Natural killer cell (primary cell): ENCODE results near the gene PPY. TPM values are rescaled to one million over a fixed set of nuclear protein-coding genes. Genes with fewer than 3 reads are reported as not detected.

Experiments
- ATAC-seq, 3 donors: fragments of 150-1000 bp in 2 of 3; fragments of 200-7000 bp in 1 of 3; cut with Tn5 transposase; 1 replicate in 1 of 3; 2 replicates in 2 of 3; pipeline ENCODE4 v1.10.0; 2021; ENCODE audit warnings: mild to moderate bottlenecking in 2 of 3, moderate library complexity in 2 of 3
- DNase-seq, 2 donors: peaks; one replicate each; pipeline versions ENCODE4 v3.0.0 to v3.0.0-alpha.2; 2013 to 2021; ENCODE audit warnings: mixed read lengths in 1 of 2
- H3K27ac ChIP-seq: one replicate; pipeline ENCODE4 v1.5.1; 2013; ENCODE audit warnings: mild to moderate bottlenecking, low read length
- H3K27me3 ChIP-seq: one replicate; pipeline ENCODE4 v1.6.1; 2013; ENCODE audit warnings: low read length; ENCODE audit not compliant: control insufficient read depth, insufficient read depth
- H3K36me3 ChIP-seq: one replicate; pipeline ENCODE4 v1.6.1; 2013; ENCODE audit warnings: low read length; ENCODE audit not compliant: control insufficient read depth, insufficient read depth
- H3K4me1 ChIP-seq: one replicate; pipeline ENCODE4 v1.6.1; 2013; ENCODE audit warnings: low read length; ENCODE audit not compliant: control insufficient read depth, insufficient read depth
- H3K4me3 ChIP-seq: one replicate; pipeline ENCODE4 v1.5.1; 2013; ENCODE audit warnings: low read length
- H3K9me3 ChIP-seq: one replicate; pipeline ENCODE4 v1.6.1; 2013; ENCODE audit warnings: low read length; ENCODE audit not compliant: control insufficient read depth, insufficient read depth
- H3K27ac Mint-ChIP-seq, 2 donors: one replicate each; pipeline ENCODE4 v1.8.0; 2022; ENCODE audit warnings: mild to moderate bottlenecking in 2 of 2, mixed read lengths in 2 of 2, moderate library complexity in 1 of 2
- H3K27me3 Mint-ChIP-seq, 2 donors: one replicate each; pipeline ENCODE4 v1.8.0; 2022; ENCODE audit warnings: low read depth in 2 of 2, mixed read lengths in 2 of 2
- H3K36me3 Mint-ChIP-seq: one replicate; pipeline ENCODE4 v1.8.0; 2022; ENCODE audit warnings: mixed read lengths
- H3K4me1 Mint-ChIP-seq, 2 donors: one replicate each; pipeline ENCODE4 v1.8.0; 2022; ENCODE audit warnings: mixed read lengths in 2 of 2
- H3K4me3 Mint-ChIP-seq: one replicate; pipeline ENCODE4 v1.8.0; 2022; ENCODE audit warnings: mild to moderate bottlenecking, moderate library complexity, mixed read lengths
- H3K9me3 Mint-ChIP-seq, 2 donors: one replicate each; pipeline ENCODE4 v1.8.0; 2022; ENCODE audit warnings: mixed read lengths in 2 of 2
- WGBS: methylation state at CpG from one replicate; pipeline ENCODE4 v1.1.7; 2013; ENCODE audit warnings: missing lambda C conversion rate; ENCODE audit not compliant: insufficient coverage; 5-methylcytosine and 5-hydroxymethylcytosine counted together
- intact Hi-C: fragments of 100-400 bp; cut with micrococcal nuclease; formaldehyde crosslinking; loops from one replicate; pipeline ENCODE4 v1.14.2; 2022
- total RNA-seq, 4 donors: library from RNA; stranded (reverse); fragments of 120-200 nt in 1 of 4; gene quantifications; one replicate each; pipeline versions ENCODE4 v1.2.3 to v1.2.4, GENCODE V29; 2013 to 2022
- TF ChIP-seq, protein P1 (sequence below): fragments of 200-600 bp; IDR thresholded peaks from one replicate; pipeline ENCODE4 v1.8.0; 2022; ENCODE audit warnings: antibody characterized with exemption

Gene PPY
- total RNA-seq, 3 donors from 2014 or later (not counting 1 experiment from before 2014, with no cell fraction given), result not detected

DNA sequence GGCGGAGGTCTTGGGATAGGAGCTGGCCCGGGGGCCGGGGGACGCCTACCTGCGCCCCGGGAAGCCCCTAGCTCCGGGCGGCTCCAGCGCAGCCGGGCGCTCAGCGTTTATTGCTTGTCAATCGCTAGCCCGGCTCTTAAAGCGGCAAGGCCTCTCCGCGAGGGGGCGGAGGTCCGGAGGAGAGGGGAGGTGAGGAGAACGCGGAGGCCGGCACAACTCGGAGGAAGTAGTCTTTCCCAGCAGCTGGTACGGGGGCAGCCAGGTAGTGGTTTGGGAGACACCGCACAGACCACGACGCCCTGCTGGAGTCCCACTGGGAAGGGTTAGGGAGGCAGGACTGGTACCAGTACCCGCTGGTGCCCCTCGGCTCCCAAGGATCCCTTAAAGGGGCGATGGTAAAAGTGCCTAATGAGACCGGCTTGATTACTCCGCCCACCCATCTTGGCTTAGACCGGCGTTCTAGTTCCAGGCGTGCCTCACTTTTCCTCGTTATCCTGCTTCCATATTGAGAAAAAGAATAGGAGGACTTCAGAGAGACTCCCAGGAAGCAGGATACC, 34.8 kb downstream of the PPY start, which contains the start of gene MPP2:
TSS of gene MPP2 (minus strand) at position 112 of the 557 bp plus-strand sequence. CDS start 3,076 bp downstream, outside the sequence.
- peak in 2 of 3 donors; percentile 57 to 64 for ATAC-seq
- no peaks in the 10 kb centered on the region for H3K9me3 Mint-ChIP-seq
- H3K27me3 Mint-ChIP-seq, result peaks cover 11 to 33% of the 10 kb centered on the region in 2 donors
- peaks cover 33% of the 10 kb centered on the region for H3K27me3 ChIP-seq
- peaks cover 27% of the 10 kb centered on the region for H3K4me1 ChIP-seq
- no peaks in the 10 kb centered on the region for H3K36me3 ChIP-seq
- under 1% methylated on average over 36 of the region's 36 CpGs for WGBS
- TF ChIP-seq, protein P1, sequence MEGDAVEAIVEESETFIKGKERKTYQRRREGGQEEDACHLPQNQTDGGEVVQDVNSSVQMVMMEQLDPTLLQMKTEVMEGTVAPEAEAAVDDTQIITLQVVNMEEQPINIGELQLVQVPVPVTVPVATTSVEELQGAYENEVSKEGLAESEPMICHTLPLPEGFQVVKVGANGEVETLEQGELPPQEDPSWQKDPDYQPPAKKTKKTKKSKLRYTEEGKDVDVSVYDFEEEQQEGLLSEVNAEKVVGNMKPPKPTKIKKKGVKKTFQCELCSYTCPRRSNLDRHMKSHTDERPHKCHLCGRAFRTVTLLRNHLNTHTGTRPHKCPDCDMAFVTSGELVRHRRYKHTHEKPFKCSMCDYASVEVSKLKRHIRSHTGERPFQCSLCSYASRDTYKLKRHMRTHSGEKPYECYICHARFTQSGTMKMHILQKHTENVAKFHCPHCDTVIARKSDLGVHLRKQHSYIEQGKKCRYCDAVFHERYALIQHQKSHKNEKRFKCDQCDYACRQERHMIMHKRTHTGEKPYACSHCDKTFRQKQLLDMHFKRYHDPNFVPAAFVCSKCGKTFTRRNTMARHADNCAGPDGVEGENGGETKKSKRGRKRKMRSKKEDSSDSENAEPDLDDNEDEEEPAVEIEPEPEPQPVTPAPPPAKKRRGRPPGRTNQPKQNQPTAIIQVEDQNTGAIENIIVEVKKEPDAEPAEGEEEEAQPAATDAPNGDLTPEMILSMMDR, result no peak
- intact Hi-C loops, result no loop called here
- no peak within 1 kb of the TSS for H3K27ac ChIP-seq
- no peaks in the 10 kb centered on the region for H3K36me3 Mint-ChIP-seq
- H3K4me3 Mint-ChIP-seq, result peak within 1 kb of the TSS; percentile 78
- H3K27ac Mint-ChIP-seq, result peak within 1 kb of the TSS in 1 of 2 donors; percentile 86
- no peaks in the 10 kb centered on the region for H3K9me3 ChIP-seq
- H3K4me1 Mint-ChIP-seq, result peaks cover 0 to 10% of the 10 kb centered on the region in 2 donors
- peak within 1 kb of the TSS; percentile 41 for H3K4me3 ChIP-seq
- DNase-seq, result peak; percentile 31 to 76

DNA sequence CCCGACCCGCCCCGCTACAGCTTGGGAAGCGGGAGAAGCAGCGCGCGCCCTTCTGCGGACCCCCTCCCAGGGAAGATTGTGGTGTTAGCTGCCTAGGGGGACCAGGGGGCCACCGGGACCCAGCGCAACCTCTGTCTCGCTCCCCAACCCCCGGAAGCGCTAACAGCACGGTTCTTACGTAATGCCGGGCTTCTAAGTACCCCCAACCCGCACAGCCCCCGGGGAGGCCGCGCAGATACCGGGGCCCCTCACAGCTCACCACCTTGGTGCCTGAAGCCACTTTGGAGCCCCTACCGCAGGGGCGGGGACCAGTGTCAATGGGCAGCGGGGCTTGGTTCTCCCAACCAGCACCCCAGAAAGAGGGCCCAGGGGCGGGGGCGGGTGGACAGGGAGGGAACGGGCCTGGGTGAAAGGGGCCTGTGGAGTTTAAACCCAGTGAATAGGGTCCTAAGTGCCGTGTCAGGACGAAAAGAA, 35.3 kb downstream of the PPY start:
- 2% methylated on average over 29 of the region's 29 CpGs for WGBS
- ATAC-seq, result peak in 2 of 3 donors; percentile 56 to 59
- no peaks in the 10 kb centered on the region for H3K9me3 Mint-ChIP-seq
- H3K27me3 Mint-ChIP-seq, result peaks cover 11 to 33% of the 10 kb centered on the region in 2 donors
- H3K36me3 ChIP-seq, result no peaks in the 10 kb centered on the region
- peaks cover 0 to 10% of the 10 kb centered on the region in 2 donors for H3K4me1 Mint-ChIP-seq
- intact Hi-C loops, result no loop called here
- TF ChIP-seq, protein P1, result no peak
- H3K36me3 Mint-ChIP-seq, result no peaks in the 10 kb centered on the region
- no peak overlapping the region for H3K27ac ChIP-seq
- H3K4me1 ChIP-seq, result peaks cover 27% of the 10 kb centered on the region
- peak in 1 of 2 donors; percentile 65 for DNase-seq
- H3K27ac Mint-ChIP-seq, result peak overlapping the region in 1 of 2 donors; percentile 86
- H3K4me3 Mint-ChIP-seq, result peak overlapping the region; percentile 78
- H3K9me3 ChIP-seq, result no peaks in the 10 kb centered on the region
- peak overlapping the region; percentile 41 for H3K4me3 ChIP-seq
- H3K27me3 ChIP-seq, result peaks cover 33% of the 10 kb centered on the region

GRCh38 chr17:43905985-43906852, 36.1 kb downstream of the PPY start:
- Mint-ChIP-seq H3K36me3 (no peaks in the 10 kb centered on the region), H3K27me3 (peaks cover 11 to 37% of the 10 kb centered on the region in 2 donors), H3K4me1 (peaks cover 0 to 12% of the 10 kb centered on the region in 2 donors), H3K9me3 (no peaks in the 10 kb centered on the region), H3K4me3 (peak overlapping the region; percentile 78), H3K27ac (peak overlapping the region in 1 of 2 donors; percentile 86)
- TF ChIP-seq, protein P1, result no peak
- ATAC-seq (peak; percentile 40 to 72 (median 64)), DNase-seq (peak; percentile 38 to 63)
- WGBS, result 7% methylated on average over 37 of the region's 37 CpGs
- intact Hi-C loops, result no loop called here
- no peaks in the 10 kb centered on the region for H3K9me3 ChIP-seq
- H3K27ac ChIP-seq, result no peak overlapping the region
- peaks cover 33% of the 10 kb centered on the region for H3K27me3 ChIP-seq
- no peaks in the 10 kb centered on the region for H3K36me3 ChIP-seq
- H3K4me3 ChIP-seq, result peak overlapping the region; percentile 41
- peaks cover 27% of the 10 kb centered on the region for H3K4me1 ChIP-seq
